Testis (tissue), 2 donors: ENCODE results near the gene SLC46A1.

ENCODE experiments used
- POLR2A ChIP-seq: fragments of 450-650 bp; IDR thresholded peaks from one replicate; pipeline ENCODE4 v1.6.1; 2017; ENCODE audit warnings: antibody characterized with exemption, mild to moderate bottlenecking, moderate library complexity
- TF ChIP-seq, protein P1 (sequence below), 3 experiments: fragments of 450-650 bp in 2 of 3; fragments of 200-600 bp in 1 of 3; sonication (generic) in 1 of 3; IDR thresholded peaks; one replicate each; pipeline ENCODE4 v1.5.1; 2016 to 2019; ENCODE audit warnings: antibody characterized with exemption in 3 of 3, mild to moderate bottlenecking in 2 of 3, moderate library complexity in 1 of 3

DNA sequence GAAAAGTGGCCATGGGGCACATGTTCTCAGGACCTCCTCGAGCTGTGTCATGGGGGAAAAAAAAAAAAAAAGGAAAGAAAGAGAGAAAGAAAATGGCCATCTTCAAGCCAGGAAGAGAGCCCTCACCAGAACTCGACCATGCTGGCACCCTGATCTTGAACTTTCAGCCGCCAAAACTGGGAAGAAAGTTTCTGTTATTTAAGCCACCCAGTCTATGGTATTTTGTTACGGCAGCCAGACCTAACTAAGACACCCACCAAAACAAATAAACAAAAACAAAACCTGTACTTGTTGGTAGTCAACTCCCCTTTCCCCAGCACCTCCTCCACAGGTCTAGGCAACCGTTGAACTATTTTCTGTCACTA lies 41.4 kb upstream of the SLC46A1 start:
- TF ChIP-seq, protein P1, sequence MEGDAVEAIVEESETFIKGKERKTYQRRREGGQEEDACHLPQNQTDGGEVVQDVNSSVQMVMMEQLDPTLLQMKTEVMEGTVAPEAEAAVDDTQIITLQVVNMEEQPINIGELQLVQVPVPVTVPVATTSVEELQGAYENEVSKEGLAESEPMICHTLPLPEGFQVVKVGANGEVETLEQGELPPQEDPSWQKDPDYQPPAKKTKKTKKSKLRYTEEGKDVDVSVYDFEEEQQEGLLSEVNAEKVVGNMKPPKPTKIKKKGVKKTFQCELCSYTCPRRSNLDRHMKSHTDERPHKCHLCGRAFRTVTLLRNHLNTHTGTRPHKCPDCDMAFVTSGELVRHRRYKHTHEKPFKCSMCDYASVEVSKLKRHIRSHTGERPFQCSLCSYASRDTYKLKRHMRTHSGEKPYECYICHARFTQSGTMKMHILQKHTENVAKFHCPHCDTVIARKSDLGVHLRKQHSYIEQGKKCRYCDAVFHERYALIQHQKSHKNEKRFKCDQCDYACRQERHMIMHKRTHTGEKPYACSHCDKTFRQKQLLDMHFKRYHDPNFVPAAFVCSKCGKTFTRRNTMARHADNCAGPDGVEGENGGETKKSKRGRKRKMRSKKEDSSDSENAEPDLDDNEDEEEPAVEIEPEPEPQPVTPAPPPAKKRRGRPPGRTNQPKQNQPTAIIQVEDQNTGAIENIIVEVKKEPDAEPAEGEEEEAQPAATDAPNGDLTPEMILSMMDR (IDR thresholded peaks at IDR 0.05): no peak
- TF ChIP-seq POLR2A: no peak
